SK-N-SH (cell line): ENCODE results near the gene EEFSEC. TPM values are rescaled to one million over a fixed set of nuclear protein-coding genes. Genes with fewer than 3 reads are reported as not detected.

Experiments
- CTCF ChIA-PET: fragments of 300-600, 350-600 bp; formaldehyde crosslinking; extraction: SDS; loops from one replicate; lab custom pipeline; 2021; lab: Yijun Ruan, JAX
- POLR2A ChIA-PET: fragments of 350-600 bp; sonication (Branson Sonifier 250); formaldehyde crosslinking; extraction: SDS; loops from one replicate; lab custom pipeline; 2020; ENCODE audit warnings: antibody characterized with exemption, inconsistent platforms; lab: Yijun Ruan, JAX
- DNase-seq: peaks from one replicate; pipeline ENCODE4 v3.0.0; 2012
- H2AFZ ChIP-seq: fragments of 200-600 bp; sonication (generic); 2 replicates; pipeline ENCODE4 v1.8.1; 2016; ENCODE audit warnings: antibody characterized with exemption, mild to moderate bottlenecking, low read depth
- H3F3A ChIP-seq: fragments of 200-600 bp; sonication (generic); replicated peaks from 2 replicates; pipeline ENCODE3; 2016; ENCODE audit warnings: antibody characterized with exemption, mild to moderate bottlenecking; ENCODE audit not compliant: insufficient read depth
- H3K27ac ChIP-seq, 2 experiments: fragments of 200-500 bp in 1 of 2; fragments of 200-600 bp in 1 of 2; sonication (Bioruptor generic) in 1 of 2; sonication (generic), shearing (Covaris generic) in 1 of 2; 2 replicates each; pipeline versions ENCODE4 v1.5.1 to v1.6.1; 2014 to 2016; ENCODE audit warnings: low read depth in 2 of 2, inconsistent platforms in 1 of 2, low read length in 1 of 2, mild to moderate bottlenecking in 1 of 2, mixed read lengths in 1 of 2
- H3K27me3 ChIP-seq: fragments of 200-600 bp; sonication (generic), shearing (Covaris generic); 2 replicates; pipeline ENCODE4 v1.6.1; 2016; ENCODE audit warnings: mixed run types; ENCODE audit not compliant: insufficient read depth
- H3K36me3 ChIP-seq, 2 experiments: fragments of 200-500 bp in 1 of 2; fragments of 200-600 bp in 1 of 2; sonication (Bioruptor generic) in 1 of 2; sonication (generic) in 1 of 2; replicated peaks in 1 of 2; 2 replicates each; pipeline versions ENCODE3 to v1.5.1; 2014 to 2016; ENCODE audit warnings: low read length in 1 of 2, mild to moderate bottlenecking in 1 of 2; ENCODE audit not compliant: insufficient read depth in 2 of 2, control insufficient read depth in 1 of 2
- H3K4me1 ChIP-seq, 2 experiments: fragments of 200-500 bp in 1 of 2; fragments of 200-600 bp in 1 of 2; sonication (Bioruptor generic) in 1 of 2; sonication (generic), shearing (Covaris generic) in 1 of 2; 2 replicates each; pipeline versions ENCODE4 v1.5.1 to v1.6.1; 2014 to 2016; ENCODE audit warnings: low read depth in 1 of 2, low read length in 1 of 2, mixed run types in 1 of 2; ENCODE audit not compliant: insufficient read depth in 2 of 2, control insufficient read depth in 1 of 2
- H3K4me2 ChIP-seq: fragments of 200-600 bp; sonication (generic), shearing (Covaris generic); 2 replicates; pipeline ENCODE4 v1.6.1; 2017; ENCODE audit warnings: mixed run types
- H3K4me3 ChIP-seq, 2 experiments: fragments of 200-500 bp in 1 of 2; fragments of 200-600 bp in 1 of 2; sonication (Bioruptor generic) in 1 of 2; sonication (generic), shearing (Covaris generic) in 1 of 2; 2 replicates each; pipeline versions ENCODE4 v1.5.1 to v1.8.1; 2014 to 2016; ENCODE audit warnings: low read depth in 2 of 2, inconsistent platforms in 1 of 2, low read length in 1 of 2, mild to moderate bottlenecking in 1 of 2, mixed read lengths in 1 of 2, moderate library complexity in 1 of 2
- H3K79me2 ChIP-seq: fragments of 200-600 bp; sonication (generic); 2 replicates; pipeline ENCODE4 v1.8.1; 2017; ENCODE audit warnings: mild to moderate bottlenecking; ENCODE audit not compliant: insufficient read depth
- H3K9ac ChIP-seq: fragments of 200-600 bp; sonication (generic); 2 replicates; pipeline ENCODE4 v1.6.1; 2017; ENCODE audit warnings: mixed run types
- H3K9me2 ChIP-seq: fragments of 200-600 bp; sonication (generic); 2 replicates; pipeline ENCODE4 v1.6.1; 2017; ENCODE audit warnings: mixed run types
- H3K9me3 ChIP-seq: fragments of 200-600 bp; sonication (generic); 2 replicates; pipeline ENCODE4 v1.6.1; 2017; ENCODE audit warnings: mixed run types, mild to moderate bottlenecking, moderate library complexity
- H4K20me1 ChIP-seq: fragments of 200-600 bp; sonication (generic); 2 replicates; pipeline ENCODE4 v1.6.1; 2017; ENCODE audit warnings: mild to moderate bottlenecking, mixed run types; ENCODE audit not compliant: insufficient read depth
- CHD2 ChIP-seq: fragments of 150-350 bp; IDR thresholded peaks from 2 replicates; pipeline ENCODE4 v1.6.1; 2018; ENCODE audit warnings: low read length; ENCODE audit not compliant: partially characterized antibody
- EZH2phosphoT487 ChIP-seq: fragments of 200-600 bp; sonication (generic); IDR thresholded peaks from 2 replicates; pipeline ENCODE4 v1.6.1; 2017; ENCODE audit warnings: low read depth, mixed run types, mild to moderate bottlenecking, antibody characterized with exemption, moderate library complexity, borderline replicate concordance
- FOSL2 ChIP-seq: IDR thresholded peaks from 2 replicates; pipeline ENCODE4 v1.4.0; 2012; ENCODE audit warnings: low read depth, mild to moderate bottlenecking, moderate library complexity, borderline replicate concordance
- FOXJ3 ChIP-seq: sonication (generic); formaldehyde crosslinking; IDR thresholded peaks from 2 replicates; pipeline ENCODE4 v1.5.1; 2020; ENCODE audit warnings: mild to moderate bottlenecking, missing genetic modification reagents
- GABPA ChIP-seq: IDR thresholded peaks from 2 replicates; pipeline ENCODE4 v1.4.0; 2012; ENCODE audit warnings: low read depth, mild to moderate bottlenecking
- JUND ChIP-seq: IDR thresholded peaks from 2 replicates; pipeline ENCODE4 v1.4.0; 2012
- MEF2A ChIP-seq: IDR thresholded peaks from 2 replicates; pipeline ENCODE4 v1.4.0; 2012; ENCODE audit warnings: low read depth, borderline replicate concordance
- MXI1 ChIP-seq: IDR thresholded peaks from 2 replicates; pipeline ENCODE4 v1.6.1; 2012; ENCODE audit warnings: mild to moderate bottlenecking, low read depth, low read length, improper control_type of control experiment
- NFIC ChIP-seq: IDR thresholded peaks from 2 replicates; pipeline ENCODE4 v1.4.0; 2012; ENCODE audit warnings: borderline replicate concordance
- NRF1 ChIP-seq: IDR thresholded peaks from 2 replicates; pipeline ENCODE4 v1.6.1; 2012; ENCODE audit warnings: low read depth, mild to moderate bottlenecking, low read length
- POLR2AphosphoS5 ChIP-seq: IDR thresholded peaks from 2 replicates; pipeline ENCODE4 v1.6.1; 2012; ENCODE audit warnings: low read depth, low read length
- RAD21 ChIP-seq: IDR thresholded peaks from 2 replicates; pipeline ENCODE4 v1.6.1; 2012; ENCODE audit warnings: mild to moderate bottlenecking, low read length
- RCOR1 ChIP-seq: fragments of 150-350 bp; IDR thresholded peaks from 2 replicates; pipeline ENCODE4 v1.6.1; 2017; ENCODE audit warnings: antibody characterized with exemption, low read length
- RFX5 ChIP-seq: IDR thresholded peaks from 2 replicates; pipeline ENCODE4 v1.6.1; 2012; ENCODE audit warnings: mild to moderate bottlenecking, improper control_type of control experiment, low read length
- SIN3A ChIP-seq: IDR thresholded peaks from 2 replicates; pipeline ENCODE4 v1.6.1; 2012; ENCODE audit warnings: low read depth, mild to moderate bottlenecking, low read length, moderate library complexity, borderline replicate concordance
- TAF1 ChIP-seq: IDR thresholded peaks from 2 replicates; pipeline ENCODE4 v1.6.1; 2012; ENCODE audit warnings: low read depth, mild to moderate bottlenecking, low read length, moderate library complexity, borderline replicate concordance
- TEAD4 ChIP-seq: IDR thresholded peaks from 2 replicates; pipeline ENCODE4 v1.4.0; 2012; ENCODE audit warnings: mild to moderate bottlenecking, borderline replicate concordance; ENCODE audit not compliant: insufficient read depth
- USF1 ChIP-seq: IDR thresholded peaks from 2 replicates; pipeline ENCODE4 v1.4.0; 2012; ENCODE audit warnings: low read depth, borderline replicate concordance
- YY1 ChIP-seq: IDR thresholded peaks from 2 replicates; pipeline ENCODE4 v1.4.0; 2012; ENCODE audit warnings: low read depth, mild to moderate bottlenecking
- WGBS: methylation state at CpG from one replicate; pipeline ENCODE4 v1.1.6; 2017; ENCODE audit warnings: low lambda C conversion rate; 5-methylcytosine and 5-hydroxymethylcytosine counted together
- polyA plus RNA-seq, 3 experiments: library from polyadenylated mRNA; depleted of rRNA; stranded (reverse); fragments of >200 nt; gene quantifications; 2 replicates each; pipeline ENCODE4 v1.2.3, GENCODE V29; 2012
- TF ChIP-seq, protein P1 (sequence below): fragments of 150-350 bp; IDR thresholded peaks from 2 replicates; pipeline ENCODE4 v1.6.1; 2016; ENCODE audit warnings: mild to moderate bottlenecking, low read depth, low read length
- TF ChIP-seq, protein P2 (sequence below): IDR thresholded peaks from 2 replicates; pipeline ENCODE4 v1.6.1; 2012; ENCODE audit warnings: mild to moderate bottlenecking, low read depth, low read length, moderate library complexity

The EEFSEC gene
- polyA plus RNA-seq, 1 of the 3 experiments (the other 2 are of a cell fraction), result 12.4 TPM

DNA sequence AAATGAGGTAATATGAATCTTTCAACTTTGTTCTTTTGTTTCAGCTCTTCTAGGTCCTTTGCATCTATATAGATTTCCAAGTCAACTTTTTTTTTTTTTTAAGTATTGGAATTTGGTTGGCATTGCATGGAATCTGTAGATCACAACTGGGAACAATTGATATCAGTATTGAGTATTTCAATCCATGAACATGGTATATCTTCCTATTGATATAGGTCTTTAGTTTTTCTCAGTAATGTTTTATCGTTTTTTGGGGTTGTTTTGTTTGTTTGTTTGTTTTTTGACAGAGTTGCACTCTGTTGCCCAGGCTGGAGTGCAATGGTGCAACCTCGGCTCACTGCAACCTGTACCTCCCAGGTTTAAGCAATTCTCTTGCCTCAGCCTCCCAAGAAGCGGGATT is 137.2 kb downstream of the EEFSEC start:
- POLR2A ChIA-PET, result no interaction called here
- TF ChIP-seq TEAD4, result no peak
- TF ChIP-seq TAF1, result no peak
- TF ChIP-seq, all 33 proteins: peak for 0
- DNase-seq, result no peak
- CTCF ChIA-PET, result no interaction called here
- peaks cover 0 to 9% of the 10 kb centered on the region in 2 experiments for H3K36me3 ChIP-seq
- H4K20me1 ChIP-seq, result no peaks in the 10 kb centered on the region
- H3K27ac ChIP-seq, result no peak overlapping the region
- WGBS, result 70% methylated on average over 3 of the region's 3 CpGs
- H3K9ac ChIP-seq, result no peak overlapping the region
- peaks cover 0 to 24% of the 10 kb centered on the region in 2 experiments; a peak in 2 of 4 replicates for H3K4me1 ChIP-seq
- H3K4me2 ChIP-seq, result no peak overlapping the region
- no peak overlapping the region for H3K4me3 ChIP-seq
- peaks cover 2% of the 10 kb centered on the region; the same call in 1 of the 2 replicates for H3K9me3 ChIP-seq
- H2AFZ ChIP-seq, result no peak overlapping the region
- H3K79me2 ChIP-seq, result no peaks in the 10 kb centered on the region
- H3F3A ChIP-seq, result peaks cover 3% of the 10 kb centered on the region
- H3K27me3 ChIP-seq, result no peaks in the 10 kb centered on the region
- no peaks in the 10 kb centered on the region for H3K9me2 ChIP-seq

DNA sequence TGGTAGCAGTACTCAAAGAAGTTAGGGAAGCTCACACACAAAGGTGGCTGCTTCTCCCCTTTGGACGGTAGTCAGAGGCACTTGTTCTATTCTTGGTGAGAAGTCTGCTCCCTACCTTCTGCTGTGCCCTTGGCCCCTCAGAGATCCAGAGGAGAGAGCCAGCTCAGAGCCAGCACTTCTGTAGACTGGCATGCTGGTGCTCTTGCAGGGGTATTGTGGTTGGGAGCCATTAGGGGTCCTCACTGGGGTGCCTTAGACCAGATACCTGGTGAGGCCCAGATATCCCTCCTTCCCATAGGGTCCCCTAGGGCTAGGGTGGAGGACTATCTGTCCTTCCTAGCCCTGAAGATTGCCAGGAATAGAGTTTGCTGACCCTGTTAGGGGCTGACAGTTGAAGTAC is 140.6 kb downstream of the EEFSEC start:
- no peak for DNase-seq
- ChIA-PET CTCF (interaction anchor here (1.0 kb wide), 1 partner anchor 148 kb away, joined by 3 read pairs; no protein-coding TSS in a partner anchor), POLR2A (no interaction called here)
- no peak overlapping the region for H3K27ac ChIP-seq
- no peak overlapping the region for H3K4me2 ChIP-seq
- H3K9me2 ChIP-seq, result no peaks in the 10 kb centered on the region
- H3F3A ChIP-seq, result peaks cover 3% of the 10 kb centered on the region
- H3K9ac ChIP-seq, result no peak overlapping the region
- H3K36me3 ChIP-seq, result peaks cover 0 to 9% of the 10 kb centered on the region in 2 experiments
- TF ChIP-seq USF1 (no peak), POLR2AphosphoS5 (no peak), CHD2 (no peak), YY1 (no peak), GABPA (no peak), MEF2A (no peak), RFX5 (no peak), SIN3A (no peak), MXI1 (no peak), JUND (no peak), FOSL2 (no peak), RAD21 (no peak), TEAD4 (no peak), EZH2phosphoT487 (no peak), NFIC (no peak), FOXJ3 (CRISPR knock-in tag) (no peak), RCOR1 (no peak), NRF1 (no peak)
- TF ChIP-seq, protein P1, sequence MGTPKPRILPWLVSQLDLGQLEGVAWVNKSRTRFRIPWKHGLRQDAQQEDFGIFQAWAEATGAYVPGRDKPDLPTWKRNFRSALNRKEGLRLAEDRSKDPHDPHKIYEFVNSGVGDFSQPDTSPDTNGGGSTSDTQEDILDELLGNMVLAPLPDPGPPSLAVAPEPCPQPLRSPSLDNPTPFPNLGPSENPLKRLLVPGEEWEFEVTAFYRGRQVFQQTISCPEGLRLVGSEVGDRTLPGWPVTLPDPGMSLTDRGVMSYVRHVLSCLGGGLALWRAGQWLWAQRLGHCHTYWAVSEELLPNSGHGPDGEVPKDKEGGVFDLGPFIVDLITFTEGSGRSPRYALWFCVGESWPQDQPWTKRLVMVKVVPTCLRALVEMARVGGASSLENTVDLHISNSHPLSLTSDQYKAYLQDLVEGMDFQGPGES, result no peak
- TF ChIP-seq, protein P2, sequence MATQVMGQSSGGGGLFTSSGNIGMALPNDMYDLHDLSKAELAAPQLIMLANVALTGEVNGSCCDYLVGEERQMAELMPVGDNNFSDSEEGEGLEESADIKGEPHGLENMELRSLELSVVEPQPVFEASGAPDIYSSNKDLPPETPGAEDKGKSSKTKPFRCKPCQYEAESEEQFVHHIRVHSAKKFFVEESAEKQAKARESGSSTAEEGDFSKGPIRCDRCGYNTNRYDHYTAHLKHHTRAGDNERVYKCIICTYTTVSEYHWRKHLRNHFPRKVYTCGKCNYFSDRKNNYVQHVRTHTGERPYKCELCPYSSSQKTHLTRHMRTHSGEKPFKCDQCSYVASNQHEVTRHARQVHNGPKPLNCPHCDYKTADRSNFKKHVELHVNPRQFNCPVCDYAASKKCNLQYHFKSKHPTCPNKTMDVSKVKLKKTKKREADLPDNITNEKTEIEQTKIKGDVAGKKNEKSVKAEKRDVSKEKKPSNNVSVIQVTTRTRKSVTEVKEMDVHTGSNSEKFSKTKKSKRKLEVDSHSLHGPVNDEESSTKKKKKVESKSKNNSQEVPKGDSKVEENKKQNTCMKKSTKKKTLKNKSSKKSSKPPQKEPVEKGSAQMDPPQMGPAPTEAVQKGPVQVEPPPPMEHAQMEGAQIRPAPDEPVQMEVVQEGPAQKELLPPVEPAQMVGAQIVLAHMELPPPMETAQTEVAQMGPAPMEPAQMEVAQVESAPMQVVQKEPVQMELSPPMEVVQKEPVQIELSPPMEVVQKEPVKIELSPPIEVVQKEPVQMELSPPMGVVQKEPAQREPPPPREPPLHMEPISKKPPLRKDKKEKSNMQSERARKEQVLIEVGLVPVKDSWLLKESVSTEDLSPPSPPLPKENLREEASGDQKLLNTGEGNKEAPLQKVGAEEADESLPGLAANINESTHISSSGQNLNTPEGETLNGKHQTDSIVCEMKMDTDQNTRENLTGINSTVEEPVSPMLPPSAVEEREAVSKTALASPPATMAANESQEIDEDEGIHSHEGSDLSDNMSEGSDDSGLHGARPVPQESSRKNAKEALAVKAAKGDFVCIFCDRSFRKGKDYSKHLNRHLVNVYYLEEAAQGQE, result no peak
- no peaks in the 10 kb centered on the region for H3K27me3 ChIP-seq
- no peak overlapping the region for H2AFZ ChIP-seq
- H3K9me3 ChIP-seq, result peaks cover 2% of the 10 kb centered on the region; the same call in 1 of the 2 replicates
- H3K4me1 ChIP-seq, result peaks cover 0 to 23% of the 10 kb centered on the region in 2 experiments; a peak in 2 of 4 replicates
- no peaks in the 10 kb centered on the region for H4K20me1 ChIP-seq
- no peak overlapping the region for H3K4me3 ChIP-seq
- H3K79me2 ChIP-seq, result no peaks in the 10 kb centered on the region
- WGBS, result 93% methylated on average over 1 of the region's 1 CpG
